ENCODE results near the gene TBX19. TPM values are rescaled to one million over a fixed set of nuclear protein-coding genes. Genes with fewer than 3 reads are reported as not detected.

Gene TBX19
- total RNA-seq, 4 donors from 2014 or later, result 1.4 to 8.5 (median 4.8) TPM

DNA sequence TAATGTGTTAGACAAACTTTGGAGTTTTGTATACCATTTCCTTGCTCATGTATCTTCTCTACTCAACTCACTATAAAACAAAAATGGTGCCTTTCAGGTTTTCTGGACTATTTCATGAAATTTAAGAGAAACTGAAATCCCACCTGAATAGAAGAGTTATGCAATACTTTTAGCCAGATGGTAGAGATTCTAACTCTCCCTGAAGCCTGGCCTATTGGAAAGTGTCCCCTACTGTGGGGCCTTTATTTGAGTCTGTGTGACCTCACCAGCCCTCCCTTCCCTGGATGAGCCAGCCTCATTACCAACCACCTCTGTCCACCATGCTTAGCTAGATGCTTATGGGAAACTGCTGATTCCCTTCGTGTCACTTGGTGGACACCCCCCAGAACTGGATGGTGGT lies 35.5 kb downstream of the TBX19 start:
- Histone ChIP-seq H3K27me3 (no peaks in the 10 kb centered on the region), H3K9me3 (no peaks in the 10 kb centered on the region), H3K27ac (no peak overlapping the region), H3K36me3 (no peaks in the 10 kb centered on the region), H3K4me1 (peaks cover 0 to 6% of the 10 kb centered on the region in 2 donors), H3K4me3 (no peak overlapping the region)
- TF ChIP-seq, protein P1, sequence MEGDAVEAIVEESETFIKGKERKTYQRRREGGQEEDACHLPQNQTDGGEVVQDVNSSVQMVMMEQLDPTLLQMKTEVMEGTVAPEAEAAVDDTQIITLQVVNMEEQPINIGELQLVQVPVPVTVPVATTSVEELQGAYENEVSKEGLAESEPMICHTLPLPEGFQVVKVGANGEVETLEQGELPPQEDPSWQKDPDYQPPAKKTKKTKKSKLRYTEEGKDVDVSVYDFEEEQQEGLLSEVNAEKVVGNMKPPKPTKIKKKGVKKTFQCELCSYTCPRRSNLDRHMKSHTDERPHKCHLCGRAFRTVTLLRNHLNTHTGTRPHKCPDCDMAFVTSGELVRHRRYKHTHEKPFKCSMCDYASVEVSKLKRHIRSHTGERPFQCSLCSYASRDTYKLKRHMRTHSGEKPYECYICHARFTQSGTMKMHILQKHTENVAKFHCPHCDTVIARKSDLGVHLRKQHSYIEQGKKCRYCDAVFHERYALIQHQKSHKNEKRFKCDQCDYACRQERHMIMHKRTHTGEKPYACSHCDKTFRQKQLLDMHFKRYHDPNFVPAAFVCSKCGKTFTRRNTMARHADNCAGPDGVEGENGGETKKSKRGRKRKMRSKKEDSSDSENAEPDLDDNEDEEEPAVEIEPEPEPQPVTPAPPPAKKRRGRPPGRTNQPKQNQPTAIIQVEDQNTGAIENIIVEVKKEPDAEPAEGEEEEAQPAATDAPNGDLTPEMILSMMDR (IDR thresholded peaks at IDR 0.05), result no peak
- no peak for TF ChIP-seq POLR2A (IDR thresholded peaks at IDR 0.05)
- intact Hi-C loops (cut with DNase I; ENCODE audit: low total_unique reads), result no loop called here
- no peak for DNase-seq

DNA sequence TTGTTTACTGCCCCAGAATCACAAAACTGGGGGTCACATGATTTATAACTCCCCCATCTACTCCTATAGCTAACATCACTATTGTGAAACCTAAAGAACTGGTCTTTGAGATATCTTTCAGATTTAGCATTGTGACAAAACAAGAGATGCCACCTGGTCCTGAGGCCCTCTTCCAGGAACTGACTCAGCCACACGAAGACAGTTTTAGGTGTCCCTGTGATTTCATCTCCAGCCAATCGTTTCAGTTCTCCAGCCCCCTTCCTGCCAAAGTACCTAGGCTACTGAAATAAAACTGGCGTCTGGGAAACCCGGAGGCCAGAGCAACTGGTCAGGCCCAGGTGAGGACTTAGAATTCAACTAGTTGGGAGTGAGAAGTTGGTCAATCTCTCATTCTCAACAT lies 36.6 kb downstream of the TBX19 start:
- DNase-seq, result no peak
- Histone ChIP-seq H3K27ac (no peak overlapping the region), H3K4me3 (no peak overlapping the region), H3K9me3 (no peaks in the 10 kb centered on the region), H3K4me1 (peaks cover 0 to 13% of the 10 kb centered on the region in 2 donors), H3K27me3 (no peaks in the 10 kb centered on the region), H3K36me3 (no peaks in the 10 kb centered on the region)
- intact Hi-C loops (cut with DNase I; ENCODE audit: low total_unique reads), result no loop called here
- TF ChIP-seq, protein P1 (IDR thresholded peaks at IDR 0.05), result no peak
- no peak for TF ChIP-seq POLR2A (IDR thresholded peaks at IDR 0.05)

DNA sequence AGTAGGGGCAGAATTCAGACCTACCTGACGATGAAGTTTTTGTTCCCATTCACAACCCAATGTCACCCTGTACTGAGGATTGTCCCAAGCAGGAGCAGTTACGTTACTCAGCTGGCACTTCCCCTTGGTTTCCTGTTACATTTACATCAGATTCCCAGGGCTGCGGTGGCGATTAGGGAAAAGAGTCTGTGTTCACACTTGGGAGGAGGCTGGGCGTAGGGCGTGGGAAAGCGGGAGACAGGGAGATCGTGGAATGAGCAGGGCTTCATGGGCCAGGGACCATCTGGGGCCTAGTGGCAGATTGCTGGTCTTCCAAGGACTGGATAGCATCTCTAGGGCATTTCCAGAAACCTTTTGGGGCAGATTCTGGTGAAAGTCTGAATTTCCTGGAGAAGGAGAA lies 39.0 kb downstream of the TBX19 start:
- no peak overlapping the region for H3K4me3 ChIP-seq
- H3K4me1 ChIP-seq, result peaks cover 0 to 13% of the 10 kb centered on the region in 2 donors
- DNase-seq, result no peak
- TF ChIP-seq POLR2A (IDR thresholded peaks at IDR 0.05), result no peak
- TF ChIP-seq, protein P1 (IDR thresholded peaks at IDR 0.05), result no peak
- peak overlapping the region; percentile 91 to 93 for H3K27ac ChIP-seq
- H3K36me3 ChIP-seq, result no peaks in the 10 kb centered on the region
- intact Hi-C loops (cut with DNase I; ENCODE audit: low total_unique reads), result no loop called here
- H3K27me3 ChIP-seq, result no peaks in the 10 kb centered on the region
- H3K9me3 ChIP-seq, result no peaks in the 10 kb centered on the region

DNA sequence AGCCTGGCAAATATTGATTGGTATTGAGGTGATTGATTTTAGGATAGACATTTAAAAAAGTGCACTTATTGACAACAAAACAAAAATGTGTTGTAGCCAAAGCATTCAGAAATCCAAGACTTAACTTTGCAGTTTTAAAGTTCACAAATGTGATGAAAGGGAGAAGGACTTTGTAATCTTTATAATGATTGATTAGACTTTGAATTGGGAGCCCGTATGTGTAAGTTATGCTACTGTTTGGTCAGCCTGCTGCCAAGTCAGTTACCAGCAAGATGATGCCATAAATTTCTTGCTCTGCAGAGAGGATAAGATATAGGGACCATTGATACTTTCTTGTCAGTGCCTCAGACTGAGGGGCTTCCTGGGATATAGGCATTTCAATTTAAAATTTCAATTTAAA lies 39.5 kb downstream of the TBX19 start:
- H3K27ac ChIP-seq, result peak overlapping the region; percentile 91 to 93
- intact Hi-C loops (cut with DNase I; ENCODE audit: low total_unique reads), result no loop called here
- no peaks in the 10 kb centered on the region for H3K27me3 ChIP-seq
- no peaks in the 10 kb centered on the region for H3K9me3 ChIP-seq
- no peak overlapping the region for H3K4me3 ChIP-seq
- no peaks in the 10 kb centered on the region for H3K36me3 ChIP-seq
- H3K4me1 ChIP-seq, result peaks cover 0 to 13% of the 10 kb centered on the region in 2 donors
- TF ChIP-seq POLR2A (IDR thresholded peaks at IDR 0.05), result no peak
- TF ChIP-seq, protein P1 (IDR thresholded peaks at IDR 0.05), result no peak
- no peak for DNase-seq

DNA sequence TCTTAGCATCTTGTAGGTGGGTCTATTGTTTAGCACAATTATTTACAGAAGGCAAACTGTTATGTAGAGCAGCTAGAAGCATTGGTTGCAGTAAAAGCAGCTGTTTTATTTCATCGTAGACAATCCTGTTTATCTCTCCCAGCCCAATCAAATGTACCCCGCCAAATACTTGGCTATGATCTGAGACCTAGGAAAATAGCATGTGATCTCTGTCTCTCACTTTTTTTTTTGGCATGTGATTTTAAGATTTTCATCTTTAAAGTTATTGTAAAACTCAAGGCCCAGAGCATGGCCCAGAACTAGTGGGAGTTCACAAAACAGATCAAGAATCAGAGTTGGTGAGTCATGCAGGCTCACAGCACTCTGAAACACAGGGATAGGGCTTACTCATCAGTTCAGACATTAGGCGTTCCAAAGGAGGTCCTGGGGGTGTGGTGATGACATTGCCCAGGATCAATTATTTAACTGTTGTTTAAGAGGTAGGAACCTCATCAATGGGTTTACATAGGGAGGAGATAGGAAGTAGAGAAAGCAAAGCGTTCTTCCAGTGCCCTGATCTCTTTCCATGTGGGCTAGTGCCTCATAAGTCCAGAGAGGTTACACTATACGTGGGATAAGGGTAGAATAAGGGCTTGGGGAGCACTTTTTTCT lies 40.2 kb downstream of the TBX19 start:
- Histone ChIP-seq H3K27ac (peak overlapping the region; percentile 91 to 93), H3K4me3 (no peak overlapping the region), H3K36me3 (no peaks in the 10 kb centered on the region), H3K4me1 (peaks cover 0 to 13% of the 10 kb centered on the region in 2 donors), H3K27me3 (no peaks in the 10 kb centered on the region), H3K9me3 (no peaks in the 10 kb centered on the region)
- TF ChIP-seq, protein P1 (IDR thresholded peaks at IDR 0.05), result no peak
- no peak for TF ChIP-seq POLR2A (IDR thresholded peaks at IDR 0.05)
- DNase-seq, result peak; percentile 54 to 82
- intact Hi-C loops (cut with DNase I; ENCODE audit: low total_unique reads), result no loop called here
